Sigmoid colon (tissue), 7 donors: ENCODE data around the gene FILIP1L. TPM values are rescaled to one million over a fixed set of nuclear protein-coding genes. Genes with fewer than 3 reads are reported as not detected.

Experiments used
- DNase-seq: peaks from one replicate; pipeline ENCODE4 v3.0.0-alpha.2; 2019
- H3K27ac ChIP-seq, 4 donors: fragments of 200-600 bp; sonication (generic); one replicate each; pipeline ENCODE4 v1.5.1; 2016 to 2019; ENCODE audit warnings: mild to moderate bottlenecking in 1 of 4
- H3K27me3 ChIP-seq, 3 donors: fragments of 200-600 bp; sonication (generic); one replicate each; pipeline ENCODE4 v1.5.1; 2019; ENCODE audit warnings: mild to moderate bottlenecking in 1 of 3
- H3K36me3 ChIP-seq, 4 donors: fragments of 200-600 bp; sonication (generic); one replicate each; pipeline ENCODE4 v1.5.1; 2016 to 2019
- H3K4me1 ChIP-seq, 4 donors: fragments of 200-600 bp; sonication (generic); one replicate each; pipeline ENCODE4 v1.5.1; 2017 to 2019
- H3K4me3 ChIP-seq, 4 donors: fragments of 200-600 bp; sonication (generic); one replicate each; pipeline ENCODE4 v1.5.1; 2017 to 2019; ENCODE audit warnings: mild to moderate bottlenecking in 2 of 4, moderate library complexity in 1 of 4
- H3K9me3 ChIP-seq, 4 donors: fragments of 200-600 bp in 3 of 4; sonication (generic) in 3 of 4; one replicate each; pipeline versions ENCODE4 v1.5.1 to v1.6.1; 2013 to 2019
- CTCF ChIP-seq, 4 experiments: fragments of 450-650 bp in 3 of 4; fragments of 200-600 bp in 1 of 4; IDR thresholded peaks; one replicate each; pipeline ENCODE4 v1.5.1; 2016 to 2019; ENCODE audit warnings: antibody characterized with exemption in 4 of 4, mild to moderate bottlenecking in 3 of 4, moderate library complexity in 2 of 4
- EP300 ChIP-seq, 4 donors: sonication (generic); formaldehyde crosslinking; IDR thresholded peaks; one replicate each; pipeline ENCODE4 v1.6.1; 2017; ENCODE audit warnings: antibody characterized with exemption in 4 of 4
- POLR2A ChIP-seq, 2 donors: fragments of 450-650 bp; IDR thresholded peaks; one replicate each; pipeline ENCODE4 v1.6.1; 2016; ENCODE audit warnings: antibody characterized with exemption in 2 of 2, mild to moderate bottlenecking in 2 of 2, moderate library complexity in 2 of 2
- POLR2AphosphoS5 ChIP-seq, 4 donors: sonication (generic); formaldehyde crosslinking; IDR thresholded peaks; one replicate each; pipeline ENCODE4 v1.6.1; 2017; ENCODE audit warnings: antibody characterized with exemption in 4 of 4
- WGBS, 2 donors: extraction: QIAGEN DNeasy Blood & Tissue Kit; methylation state at CpG; one replicate each; pipeline ENCODE4 v1.1.7; 2013; 5-methylcytosine and 5-hydroxymethylcytosine counted together
- intact Hi-C: fragments of 100-400 bp; cut with DNase I; formaldehyde crosslinking; loops from one replicate; pipeline ENCODE4 v1.15.1; 2023
- polyA plus RNA-seq, 3 donors: library from polyadenylated mRNA; stranded (reverse); fragments of 200-250 nt; gene quantifications; one replicate each; pipeline ENCODE4 v1.2.3, GENCODE V29; 2013
- total RNA-seq, 4 donors: library from RNA; depleted of rRNA; stranded (reverse); fragments of >200 nt; gene quantifications; one replicate each; pipeline ENCODE4 v1.1.0, GENCODE V29; 2016
- donor health status: healthy with polysubstance abuse.
- donor health status: Bipolar disorder and iron deficiency.
- donor health status: healthy.

Gene FILIP1L
- total and polyA plus RNA-seq, 7 donors = 6.0 to 93.3 (median 42.5) TPM

GRCh38 chr3:99871231-99872045 lies 242.9 kb downstream of the FILIP1L start:
- peaks cover 4 to 76% (median 64%) of the 10 kb centered on the region in 4 donors for H3K4me1 ChIP-seq
- TF ChIP-seq POLR2A (IDR thresholded peaks at IDR 0.05) = no peak
- TF ChIP-seq POLR2AphosphoS5 (IDR thresholded peaks at IDR 0.05) = peak in 1 of 4 donors; percentile 11
- H3K27me3 ChIP-seq = no peaks in the 10 kb centered on the region
- peak overlapping the region; percentile 90 to 95 (median 93) for H3K27ac ChIP-seq
- peak overlapping the region in 3 of 4 donors; percentile 63 to 82 (median 70) for H3K4me3 ChIP-seq
- no peaks in the 10 kb centered on the region for H3K9me3 ChIP-seq
- 12 to 48% methylated on average over 4 of the region's 4 CpGs for WGBS, 2 donors
- no peaks in the 10 kb centered on the region for H3K36me3 ChIP-seq
- DNase-seq = no peak
- intact Hi-C loops = loop anchor here (5.0 kb wide), 1 partner anchor 86 kb away; no protein-coding TSS in a partner anchor

GRCh38 chr3:99870712-99871111 lies 243.6 kb downstream of the FILIP1L start:
- Histone ChIP-seq H3K27me3 (no peaks in the 10 kb centered on the region), H3K27ac (peak overlapping the region; percentile 90 to 95 (median 93)), H3K4me1 (peaks cover 4 to 81% (median 70%) of the 10 kb centered on the region in 4 donors), H3K4me3 (peak overlapping the region in 2 of 4 donors; percentile 70 to 82), H3K36me3 (no peaks in the 10 kb centered on the region), H3K9me3 (no peaks in the 10 kb centered on the region)
- no peak for TF ChIP-seq CTCF (IDR thresholded peaks at IDR 0.05)
- TF ChIP-seq POLR2A (IDR thresholded peaks at IDR 0.05) = no peak
- TF ChIP-seq POLR2AphosphoS5 (IDR thresholded peaks at IDR 0.05) = no peak
- TF ChIP-seq EP300 (IDR thresholded peaks at IDR 0.05) = no peak
- intact Hi-C loops = loop anchor here (5.0 kb wide), 1 partner anchor 87 kb away; no protein-coding TSS in a partner anchor
- WGBS, 2 donors = 71 to 79% methylated on average over 2 of the region's 2 CpGs
- no peak for DNase-seq

DNA sequence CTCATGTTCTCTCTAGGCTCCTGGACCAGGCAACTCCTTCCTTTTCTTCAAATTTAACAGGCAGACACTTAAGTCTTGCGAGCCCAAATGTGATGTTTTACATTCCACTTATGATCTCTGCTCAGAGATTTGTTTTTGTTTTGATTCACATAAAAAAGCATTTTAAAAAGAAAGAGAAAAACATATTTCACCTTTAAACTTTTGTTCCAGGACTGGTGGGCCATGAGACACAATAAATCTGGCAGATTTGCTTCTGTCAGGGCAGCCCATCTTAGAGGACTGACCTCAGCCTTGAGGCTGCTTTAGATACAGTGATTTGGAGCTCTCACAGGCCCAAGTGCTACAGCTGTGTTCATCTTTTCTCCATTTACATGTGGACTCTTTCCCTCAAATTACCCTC lies 244.7 kb downstream of the FILIP1L start:
- Histone ChIP-seq H3K27me3 (no peaks in the 10 kb centered on the region), H3K27ac (peak overlapping the region; percentile 90 to 95 (median 93)), H3K9me3 (no peaks in the 10 kb centered on the region), H3K4me1 (peaks cover 4 to 92% (median 79%) of the 10 kb centered on the region in 4 donors), H3K4me3 (peak overlapping the region in 1 of 4 donors; percentile 11), H3K36me3 (peaks cover 0 to 7% (median 0%) of the 10 kb centered on the region in 4 donors)
- TF ChIP-seq POLR2AphosphoS5 (IDR thresholded peaks at IDR 0.05) = peak in 2 of 4 donors; percentile 23 to 41
- no peak for TF ChIP-seq POLR2A (IDR thresholded peaks at IDR 0.05)
- WGBS, 2 donors = 80 to 86% methylated on average over 1 of the region's 1 CpG
- intact Hi-C loops = loop anchor here (5.0 kb wide), 1 partner anchor 88 kb away; no protein-coding TSS in a partner anchor
- DNase-seq = no peak

GRCh38 chr3:99868311-99868646 lies 246.0 kb downstream of the FILIP1L start:
- H3K4me1 ChIP-seq = peaks cover 0 to 97% (median 85%) of the 10 kb centered on the region in 4 donors
- no peak for DNase-seq
- no peak for TF ChIP-seq POLR2A (IDR thresholded peaks at IDR 0.05)
- TF ChIP-seq POLR2AphosphoS5 (IDR thresholded peaks at IDR 0.05) = peak in 3 of 4 donors; percentile 48 to 64 (median 61)
- H3K36me3 ChIP-seq = peaks cover 0 to 11% (median 0%) of the 10 kb centered on the region in 4 donors
- peak overlapping the region in 1 of 4 donors; percentile 5 for H3K4me3 ChIP-seq
- no peaks in the 10 kb centered on the region for H3K9me3 ChIP-seq
- H3K27ac ChIP-seq = peak overlapping the region; percentile 90 to 95 (median 93)
- no peaks in the 10 kb centered on the region for H3K27me3 ChIP-seq
- intact Hi-C loops = no loop called here
- WGBS, 2 donors = 9 to 16% methylated on average over 1 of the region's 1 CpG

DNA sequence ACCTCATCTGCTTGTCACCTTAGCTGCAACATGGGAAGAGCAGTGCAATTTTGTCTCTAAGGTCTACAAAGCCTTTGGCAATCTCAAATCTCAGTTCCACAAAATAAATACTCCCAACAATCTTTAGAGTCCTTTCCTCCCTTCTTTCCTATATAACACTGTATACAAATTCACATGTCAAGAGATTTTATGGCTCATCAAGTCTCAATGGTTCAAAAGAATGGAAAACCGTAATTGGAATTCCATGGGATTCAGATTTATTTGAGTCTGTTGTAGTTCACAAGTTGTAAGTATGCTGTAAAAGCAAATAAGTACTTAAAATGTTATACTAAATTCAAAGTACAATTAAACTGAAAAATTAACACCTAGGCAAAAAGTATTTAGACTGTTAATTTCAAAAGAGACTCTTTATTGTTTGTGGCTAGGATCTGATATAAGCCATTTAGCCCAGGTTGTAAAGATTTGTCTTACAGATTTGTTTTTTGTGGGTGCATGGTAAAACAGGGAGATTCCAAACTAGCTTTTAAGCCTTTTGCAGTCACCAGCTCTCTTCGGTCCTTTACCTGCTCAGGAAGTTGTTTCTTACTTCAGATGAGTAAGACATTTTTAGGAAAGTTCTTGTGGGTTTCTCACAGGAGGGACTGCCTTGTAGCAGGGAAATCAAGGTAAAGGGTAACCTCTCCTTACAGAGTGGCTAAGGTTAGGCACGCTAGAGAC lies 246.5 kb downstream of the FILIP1L start:
- no peak for TF ChIP-seq CTCF (IDR thresholded peaks at IDR 0.05)
- no peak for TF ChIP-seq POLR2AphosphoS5 (IDR thresholded peaks at IDR 0.05)
- no peak for TF ChIP-seq POLR2A (IDR thresholded peaks at IDR 0.05)
- TF ChIP-seq EP300 (IDR thresholded peaks at IDR 0.05) = no peak
- peak overlapping the region; percentile 90 to 95 (median 93) for H3K27ac ChIP-seq
- no peaks in the 10 kb centered on the region for H3K9me3 ChIP-seq
- DNase-seq = no peak
- intact Hi-C loops = no loop called here
- H3K36me3 ChIP-seq = peaks cover 0 to 16% (median 2%) of the 10 kb centered on the region in 4 donors
- 73 to 88% methylated on average over 3 of the region's 3 CpGs for WGBS, 2 donors
- peaks cover 0 to 98% (median 88%) of the 10 kb centered on the region in 4 donors for H3K4me1 ChIP-seq
- H3K4me3 ChIP-seq = no peak overlapping the region
- H3K27me3 ChIP-seq = no peaks in the 10 kb centered on the region
